ENCODE results near the gene MCOLN1.

The MCOLN1 gene

DNA sequence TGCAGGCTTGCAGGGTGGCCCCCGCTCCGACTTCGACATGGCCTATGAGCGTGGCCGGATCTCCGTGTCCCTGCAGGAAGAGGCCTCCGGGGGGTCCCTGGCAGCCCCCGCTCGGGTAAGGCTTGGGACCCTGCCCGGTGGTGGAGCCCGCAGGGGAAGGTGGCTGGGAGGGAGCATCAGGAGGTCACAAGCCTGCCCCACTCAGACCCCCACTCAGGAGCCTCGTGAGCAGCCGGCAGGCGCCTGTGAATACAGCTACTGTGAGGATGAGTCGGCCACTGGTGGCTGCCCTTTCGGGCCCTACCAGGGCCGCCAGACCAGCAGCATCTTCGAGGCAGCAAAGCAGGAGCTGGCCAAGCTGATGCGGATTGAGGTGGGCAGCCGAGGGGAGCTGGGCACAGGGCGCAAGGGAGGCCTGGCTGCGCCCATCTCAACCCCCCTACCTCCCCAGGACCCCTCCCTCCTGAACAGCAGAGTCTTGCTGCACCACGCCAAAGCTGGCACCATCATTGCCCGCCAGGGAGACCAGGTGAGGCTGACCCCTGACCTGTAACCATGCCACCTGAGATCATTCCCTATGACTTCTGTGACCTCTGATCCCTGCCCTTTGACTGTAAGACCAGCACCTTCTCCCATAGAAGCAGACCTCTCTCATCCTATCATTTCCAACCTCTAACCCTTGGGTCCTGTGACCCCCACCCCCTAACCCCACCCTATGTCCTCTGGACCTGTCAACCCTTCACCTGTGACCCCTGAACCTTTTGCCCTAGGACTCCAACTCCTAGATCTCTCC lies 20.3 kb downstream of the MCOLN1 start:
- DNase-seq (ENCODE audit: low read depth in 2 of 2): no peak

DNA sequence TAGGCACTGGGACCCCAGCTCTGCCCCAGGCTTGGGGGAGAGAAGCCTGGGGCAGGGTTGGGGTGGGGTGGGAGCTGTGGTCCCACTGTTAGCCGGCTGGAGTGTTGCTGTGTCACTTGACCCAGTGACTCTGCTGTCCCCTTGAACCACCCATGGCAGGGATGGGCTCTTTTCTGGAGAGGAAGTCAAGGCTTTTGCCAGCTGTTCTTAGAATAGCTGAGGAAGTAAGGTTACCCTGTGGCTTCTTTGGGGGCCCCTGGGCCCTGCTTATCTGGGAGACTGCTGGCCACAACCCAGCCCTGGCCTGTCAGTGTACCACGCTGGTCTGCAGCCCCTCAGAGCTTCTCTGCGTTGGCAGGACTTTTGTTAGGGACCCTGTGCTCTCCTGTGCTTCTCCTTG lies 22.2 kb downstream of the MCOLN1 start:
- no peak for DNase-seq (ENCODE audit: low read depth in 2 of 2)

DNA sequence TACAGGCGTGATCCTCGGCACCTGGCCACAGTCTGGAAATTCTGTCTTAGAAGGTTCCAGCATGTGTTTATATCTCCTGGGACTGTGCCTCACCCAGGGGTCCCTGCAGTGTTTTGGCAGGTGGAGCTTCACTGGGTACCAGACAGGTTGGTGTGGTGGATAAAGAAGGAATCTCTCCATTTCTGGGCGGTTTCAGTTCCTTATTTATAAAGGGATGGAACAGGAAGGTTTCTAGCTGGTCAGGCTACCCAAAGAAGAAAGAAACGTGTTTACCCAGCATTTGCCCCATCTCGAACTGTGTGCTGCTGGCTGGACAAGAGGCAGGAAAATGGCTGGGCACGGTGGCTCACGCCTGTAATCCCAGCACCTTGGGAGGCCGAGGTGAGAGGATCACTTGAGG lies 22.9 kb downstream of the MCOLN1 start:
- no peak for DNase-seq (ENCODE audit: low read depth in 2 of 2)

DNA sequence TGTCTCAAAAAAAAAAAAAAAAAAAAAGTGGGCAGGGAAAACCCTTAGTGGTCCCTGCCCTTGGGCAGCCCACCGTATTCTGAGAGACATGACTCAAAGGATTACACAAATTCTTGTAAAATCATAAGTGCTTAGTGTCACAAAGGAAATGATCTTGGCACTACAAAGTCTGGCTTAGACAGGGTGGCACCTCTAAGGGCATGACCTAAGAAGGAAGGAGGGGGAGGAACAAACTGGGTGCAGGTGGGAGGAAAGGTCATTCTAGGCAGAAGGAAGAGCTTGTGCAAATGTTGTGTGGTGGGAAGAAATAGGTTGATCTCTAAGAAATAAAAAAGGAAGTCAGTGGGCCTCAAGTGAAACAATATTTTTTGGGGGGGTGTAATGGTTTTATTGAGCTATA lies 23.5 kb downstream of the MCOLN1 start:
- DNase-seq (ENCODE audit: low read depth in 2 of 2): no peak

DNA sequence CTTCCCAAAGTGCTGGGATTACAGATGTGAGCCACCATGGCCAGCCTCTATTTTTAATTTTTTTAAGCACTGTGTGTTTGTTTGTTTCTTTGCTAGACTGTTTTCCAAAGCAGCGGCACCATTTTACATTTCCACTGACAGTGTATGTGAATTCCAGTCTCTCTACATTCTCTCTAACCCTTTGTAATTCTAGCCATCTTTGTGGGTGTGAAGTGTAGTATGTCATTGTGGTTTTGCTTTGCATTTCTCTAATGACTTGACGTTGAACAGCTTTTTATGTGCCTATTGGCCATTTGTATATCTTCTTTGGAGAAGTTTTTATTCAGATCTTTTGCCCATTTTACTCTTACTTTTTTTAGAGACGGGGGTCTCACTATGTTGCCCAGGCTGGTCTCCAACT lies 24.7 kb downstream of the MCOLN1 start:
- DNase-seq (ENCODE audit: low read depth in 2 of 2): no peak

DNA sequence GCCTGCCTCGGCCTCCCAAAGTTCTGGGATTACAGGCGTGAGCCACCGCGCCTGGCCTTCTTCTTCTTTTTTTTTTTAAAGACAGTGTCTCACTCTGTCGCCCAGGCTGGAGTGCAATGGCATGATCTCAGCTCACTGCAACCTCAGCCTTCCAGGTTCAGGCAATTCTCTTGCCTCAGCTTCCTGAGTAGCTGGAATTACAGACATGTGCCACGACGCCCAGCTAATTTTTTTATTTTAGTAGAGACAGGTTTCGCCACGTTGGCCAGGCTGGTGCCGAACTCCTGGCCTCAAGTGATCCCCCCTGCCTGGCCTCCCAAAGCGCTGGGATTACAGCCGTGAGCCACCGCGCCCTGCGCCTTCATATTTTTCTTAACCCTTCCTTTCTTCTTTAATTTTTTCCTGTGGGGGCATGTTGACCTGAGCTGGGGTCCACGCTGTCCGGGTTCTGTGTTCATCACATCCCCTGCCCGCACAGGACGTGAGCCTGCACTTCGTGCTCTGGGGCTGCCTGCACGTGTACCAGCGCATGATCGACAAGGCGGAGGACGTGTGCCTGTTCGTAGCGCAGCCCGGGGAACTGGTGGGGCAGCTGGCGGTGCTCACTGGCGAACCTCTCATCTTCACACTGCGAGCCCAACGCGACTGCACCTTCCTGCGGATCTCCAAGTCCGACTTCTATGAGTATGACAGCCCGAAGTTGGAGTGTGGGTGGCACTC lies 27.2 kb downstream of the MCOLN1 start:
- DNase-seq (ENCODE audit: low read depth in 2 of 2): no peak

DNA sequence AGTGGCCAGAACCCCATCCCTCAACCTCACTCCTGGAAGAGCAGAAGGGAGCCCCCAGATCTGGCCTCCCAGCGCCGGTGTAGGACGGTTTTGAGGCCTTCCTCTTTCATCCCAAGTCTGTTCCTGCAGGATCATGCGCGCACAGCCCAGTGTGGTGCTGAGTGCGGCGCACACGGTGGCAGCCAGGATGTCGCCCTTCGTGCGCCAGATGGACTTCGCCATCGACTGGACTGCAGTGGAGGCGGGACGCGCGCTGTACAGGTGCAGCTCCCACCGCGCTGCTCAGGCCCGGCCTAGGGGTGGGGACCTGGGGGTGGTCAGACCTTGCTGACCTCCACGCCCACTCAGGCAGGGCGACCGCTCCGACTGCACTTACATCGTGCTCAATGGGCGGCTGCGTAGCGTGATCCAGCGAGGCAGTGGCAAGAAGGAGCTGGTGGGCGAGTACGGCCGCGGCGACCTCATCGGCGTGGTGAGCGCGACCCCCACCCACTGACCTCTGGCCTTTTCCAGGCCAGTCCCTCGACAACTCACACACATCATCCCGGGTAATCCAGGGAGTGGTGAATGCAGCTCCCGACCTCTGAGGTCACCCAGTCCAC lies 27.8 kb downstream of the MCOLN1 start:
- no peak for DNase-seq (ENCODE audit: low read depth in 2 of 2)

DNA sequence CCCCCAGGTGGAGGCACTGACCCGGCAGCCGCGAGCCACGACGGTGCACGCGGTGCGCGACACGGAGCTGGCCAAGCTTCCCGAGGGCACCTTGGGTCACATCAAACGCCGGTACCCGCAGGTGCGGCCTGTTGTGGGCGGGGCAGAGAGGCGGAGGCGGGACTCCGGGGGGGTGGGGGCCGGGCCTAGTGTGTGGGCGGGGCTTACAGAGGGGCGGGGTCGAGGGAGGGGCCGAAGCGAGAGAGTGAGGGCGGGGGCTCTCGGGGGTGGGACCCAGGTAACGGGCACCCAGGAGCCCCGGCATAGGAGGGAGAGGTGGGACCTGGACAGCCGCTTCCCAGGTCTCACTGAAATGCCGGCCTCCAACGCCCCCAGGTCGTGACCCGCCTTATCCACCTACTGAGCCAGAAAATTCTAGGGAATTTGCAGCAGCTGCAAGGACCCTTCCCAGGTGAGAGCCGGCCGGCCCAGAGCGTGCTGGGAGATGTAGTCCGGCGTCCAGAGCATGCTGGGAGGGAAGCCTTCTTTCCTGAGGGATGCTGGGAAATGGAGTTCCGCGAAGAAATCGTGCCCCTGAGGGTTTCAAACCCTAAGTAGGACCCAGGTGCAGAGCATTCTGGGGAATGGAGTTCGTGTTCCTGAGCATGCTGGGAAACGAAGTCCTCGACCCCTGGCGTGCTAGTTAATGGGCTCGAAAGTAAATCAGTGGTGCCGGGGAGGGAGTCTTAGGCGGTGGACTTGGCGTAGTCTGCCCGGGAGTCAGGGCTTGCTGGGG lies 28.8 kb downstream of the MCOLN1 start:
- DNase-seq (ENCODE audit: low read depth in 2 of 2): no peak

DNA sequence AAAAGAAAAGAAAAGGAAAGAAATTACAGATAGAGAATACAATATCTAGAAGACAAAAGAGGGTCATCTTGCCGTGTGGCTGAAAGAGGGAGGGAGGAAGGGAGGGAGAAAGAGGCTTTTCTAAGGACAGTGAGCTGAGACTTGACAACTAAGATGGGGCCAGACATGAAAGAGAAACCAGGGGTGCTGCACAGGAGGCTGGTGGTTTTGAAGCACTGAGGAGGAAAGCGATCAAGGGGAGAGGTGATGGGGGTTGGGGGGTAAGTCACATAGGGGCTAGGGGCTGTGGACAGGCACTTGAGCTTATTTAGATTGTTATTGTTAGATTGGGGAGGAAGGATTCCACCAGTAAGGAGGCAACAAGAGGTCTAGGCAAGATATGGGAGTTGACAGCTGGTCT lies 30.4 kb downstream of the MCOLN1 start:
- DNase-seq (ENCODE audit: low read depth in 2 of 2): no peak

DNA sequence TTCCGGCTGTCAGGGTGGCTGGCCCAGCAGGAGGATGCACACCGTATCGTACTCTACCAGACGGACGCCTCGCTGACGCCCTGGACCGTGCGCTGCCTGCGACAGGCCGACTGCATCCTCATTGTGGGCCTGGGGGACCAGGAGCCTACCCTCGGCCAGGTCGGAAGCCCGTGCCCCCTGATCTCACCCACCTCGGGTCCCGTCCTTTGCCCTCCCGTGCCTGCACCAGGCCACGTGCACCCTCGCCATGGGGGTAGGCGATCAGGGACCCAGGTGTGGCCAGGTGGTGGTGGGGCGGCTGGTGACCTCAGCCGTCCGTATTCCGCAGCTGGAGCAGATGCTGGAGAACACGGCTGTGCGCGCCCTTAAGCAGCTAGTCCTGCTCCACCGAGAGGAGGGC lies 32.1 kb downstream of the MCOLN1 start:
- DNase-seq (ENCODE audit: low read depth in 2 of 2): no peak

DNA sequence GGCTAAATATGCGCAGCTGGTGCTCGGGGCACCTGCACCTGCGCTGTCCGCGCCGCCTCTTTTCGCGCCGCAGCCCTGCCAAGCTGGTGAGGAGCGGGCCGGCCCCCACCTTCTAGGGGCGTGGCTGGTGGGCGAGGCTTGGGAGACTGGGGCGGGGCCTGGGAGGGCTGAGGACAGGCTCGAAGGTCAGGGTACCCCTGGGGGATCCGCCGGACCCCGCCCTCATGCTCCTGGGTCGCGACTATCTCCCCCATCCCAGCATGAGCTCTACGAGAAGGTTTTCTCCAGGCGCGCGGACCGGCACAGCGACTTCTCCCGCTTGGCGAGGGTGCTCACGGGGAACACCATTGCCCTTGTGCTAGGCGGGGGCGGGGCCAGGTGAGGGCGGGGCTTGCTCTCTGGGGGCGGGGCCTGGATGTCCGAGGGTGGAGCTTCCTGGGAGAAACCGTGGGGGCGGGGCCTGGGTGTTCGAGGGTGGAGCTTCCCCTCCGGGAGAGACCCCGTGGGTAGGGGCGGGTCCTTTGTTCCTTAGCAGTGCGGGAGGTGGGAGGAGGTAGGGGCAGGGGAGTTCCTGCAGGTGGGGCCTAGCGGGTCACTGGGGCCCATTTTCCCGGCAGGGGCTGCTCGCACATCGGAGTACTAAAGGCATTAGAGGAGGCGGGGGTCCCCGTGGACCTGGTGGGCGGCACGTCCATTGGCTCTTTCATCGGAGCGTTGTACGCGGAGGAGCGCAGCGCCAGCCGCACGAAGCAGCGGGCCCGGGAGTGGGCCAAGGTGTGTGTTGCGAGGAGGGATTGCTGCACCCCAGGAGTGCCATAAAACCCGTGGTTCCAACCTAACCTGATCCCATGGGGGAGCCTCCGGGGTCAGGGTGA lies 32.8 kb downstream of the MCOLN1 start:
- DNase-seq (ENCODE audit: low read depth in 2 of 2): no peak

DNA sequence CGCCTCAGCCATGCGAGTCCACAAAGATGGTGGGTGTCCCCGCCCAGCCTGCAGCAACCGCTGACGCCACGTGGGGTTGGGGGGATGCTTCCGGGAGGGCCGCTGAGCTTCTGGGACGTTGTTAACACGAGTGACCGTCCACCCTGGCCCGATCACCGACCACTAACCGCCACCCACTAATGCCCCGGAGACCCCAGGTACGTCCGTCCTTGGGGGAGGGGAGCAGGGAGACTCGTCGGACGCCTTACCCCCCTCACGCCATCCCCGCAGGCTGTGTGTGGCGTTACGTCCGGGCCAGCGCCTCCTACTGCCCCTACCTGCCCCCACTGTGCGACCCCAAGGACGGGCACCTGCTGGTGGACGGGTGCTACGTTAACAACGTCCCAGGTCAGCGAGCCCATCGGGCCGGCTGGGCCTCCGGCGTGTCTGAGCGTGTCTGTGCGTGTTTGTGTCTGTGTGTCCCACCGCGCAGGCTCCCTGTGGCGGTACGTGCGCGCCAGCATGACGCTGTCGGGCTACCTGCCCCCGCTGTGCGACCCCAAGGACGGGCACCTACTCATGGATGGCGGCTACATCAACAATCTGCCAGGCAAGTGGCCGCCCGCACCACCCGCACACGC lies 34.4 kb downstream of the MCOLN1 start:
- DNase-seq (ENCODE audit: low read depth in 2 of 2): no peak

DNA sequence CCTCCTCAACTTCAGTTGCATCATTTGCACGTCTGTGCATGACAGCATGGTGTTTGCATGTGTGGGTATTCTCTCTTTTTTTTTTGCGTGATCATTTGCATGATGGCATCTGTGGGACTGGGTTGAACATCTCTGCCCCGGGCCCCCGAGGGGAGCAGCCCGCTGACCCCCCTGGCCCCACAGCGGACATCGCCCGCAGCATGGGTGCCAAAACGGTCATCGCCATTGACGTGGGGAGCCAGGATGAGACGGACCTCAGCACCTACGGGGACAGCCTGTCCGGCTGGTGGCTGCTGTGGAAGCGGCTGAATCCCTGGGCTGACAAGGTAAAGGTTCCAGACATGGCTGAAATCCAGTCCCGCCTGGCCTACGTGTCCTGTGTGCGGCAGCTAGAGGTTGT lies 36.2 kb downstream of the MCOLN1 start:
- DNase-seq (ENCODE audit: low read depth in 2 of 2): no peak

DNA sequence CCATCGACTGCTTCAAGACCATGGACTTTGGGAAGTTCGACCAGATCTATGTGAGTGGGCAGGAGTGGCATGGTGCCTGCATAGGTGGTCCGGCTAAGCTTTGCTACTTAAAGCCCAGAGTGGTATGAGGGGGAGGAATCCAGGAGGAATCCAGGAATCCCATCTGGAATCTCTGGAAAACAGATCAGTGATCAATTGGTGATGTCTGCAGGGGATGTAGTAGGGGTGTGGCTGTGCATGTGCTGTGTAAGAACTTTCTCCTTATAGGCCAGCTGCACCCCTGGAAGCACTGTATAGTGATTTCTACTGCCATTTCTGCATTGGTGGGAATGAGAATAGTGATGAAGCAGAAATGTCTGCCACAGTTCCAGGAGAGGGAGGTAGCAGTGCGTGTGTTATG lies 36.7 kb downstream of the MCOLN1 start:
- no peak for DNase-seq (ENCODE audit: low read depth in 2 of 2)

DNA sequence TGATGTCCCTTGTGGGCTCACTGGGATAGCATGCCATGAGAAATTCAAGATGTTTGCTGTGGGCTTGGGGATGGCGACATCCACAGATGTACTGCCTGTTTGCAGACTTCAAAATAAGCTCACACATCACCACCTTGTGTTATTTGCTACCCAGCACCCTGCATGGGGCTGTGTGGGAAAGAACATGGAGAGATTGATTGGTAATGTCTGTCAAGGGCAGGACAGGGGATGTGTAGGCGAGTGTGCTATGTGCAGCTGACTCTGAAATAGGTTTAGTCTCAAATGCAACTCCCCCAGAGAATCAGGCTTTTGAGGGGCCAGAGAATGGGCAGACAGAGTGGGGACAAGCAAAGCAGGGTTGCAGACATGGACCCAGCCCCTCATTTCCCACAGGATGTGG lies 37.8 kb downstream of the MCOLN1 start:
- no peak for DNase-seq (ENCODE audit: low read depth in 2 of 2)

DNA sequence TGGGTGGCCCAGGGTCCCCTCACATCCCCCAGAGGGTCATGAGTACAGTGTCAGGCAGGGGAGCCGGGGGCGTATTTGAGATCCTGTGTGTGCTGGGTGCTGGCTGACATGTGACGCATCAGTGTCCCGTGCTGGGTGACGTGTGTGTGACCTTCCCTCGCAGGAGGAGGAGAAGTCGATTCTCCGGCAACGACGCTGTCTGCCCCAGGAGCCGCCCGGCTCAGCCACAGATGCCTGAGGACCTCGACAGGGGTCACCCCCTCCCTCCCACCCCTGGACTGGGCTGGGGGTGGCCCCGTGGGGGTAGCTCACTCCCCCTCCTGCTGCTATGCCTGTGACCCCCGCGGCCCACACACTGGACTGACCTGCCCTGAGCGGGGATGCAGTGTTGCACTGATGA lies 38.9 kb downstream of the MCOLN1 start:
- no peak for DNase-seq (ENCODE audit: low read depth in 2 of 2)

DNA sequence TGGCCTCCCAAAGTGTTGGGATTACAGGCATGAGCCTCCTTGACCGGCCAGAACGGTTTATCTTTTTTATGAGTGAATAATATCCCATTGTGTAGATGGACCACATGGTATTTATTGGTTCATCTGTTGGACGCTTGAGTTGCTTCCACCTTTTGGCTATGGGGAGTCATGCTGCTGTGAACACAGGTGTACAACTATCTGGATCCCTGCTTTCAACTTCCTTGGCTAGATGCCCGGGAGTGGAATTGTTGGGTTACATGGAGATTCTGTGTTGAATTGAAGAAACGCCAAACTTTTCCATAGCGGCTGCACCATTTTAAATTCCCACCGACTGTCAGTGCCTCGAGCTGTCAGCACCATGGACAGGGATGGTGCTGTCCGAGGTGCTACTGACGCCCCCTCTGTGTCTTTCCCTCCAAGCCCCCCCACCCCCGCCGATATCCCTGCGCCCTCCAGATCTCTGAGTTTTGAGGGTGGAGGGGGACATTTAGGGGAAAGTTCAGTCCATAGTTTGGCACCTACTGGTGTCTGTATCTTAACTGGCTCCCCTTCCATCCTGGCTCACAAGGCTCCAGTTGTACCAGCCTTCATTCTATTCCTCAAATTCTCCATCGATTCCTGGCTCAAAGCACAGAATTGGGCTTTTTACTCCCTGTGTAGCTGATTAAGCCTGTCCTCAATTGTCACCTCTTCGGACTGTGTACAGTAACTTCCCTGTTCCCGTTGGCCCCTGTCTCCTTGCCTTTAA lies 40.4 kb downstream of the MCOLN1 start:
- DNase-seq (ENCODE audit: low read depth in 2 of 2): no peak

DNA sequence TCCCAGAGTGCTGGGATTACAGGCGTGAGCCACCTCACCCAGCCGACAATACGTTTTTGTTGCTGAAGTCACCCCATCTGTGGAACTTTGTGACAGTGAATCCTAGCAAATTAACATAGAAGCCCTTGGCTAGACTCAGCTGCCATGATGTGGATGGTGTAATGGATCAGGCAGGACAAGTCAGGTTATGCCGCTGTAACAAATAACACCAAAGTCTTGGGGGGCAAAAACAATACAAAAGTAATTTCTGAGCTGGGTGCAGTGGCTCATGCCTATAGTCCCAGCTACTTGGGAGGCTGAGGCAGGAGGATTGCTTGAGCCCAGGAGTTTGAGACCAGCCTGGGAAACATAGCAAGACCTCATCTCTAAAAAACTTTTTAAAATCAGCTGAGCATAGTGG lies 42.4 kb downstream of the MCOLN1 start:
- no peak for DNase-seq (ENCODE audit: low read depth in 2 of 2)

DNA sequence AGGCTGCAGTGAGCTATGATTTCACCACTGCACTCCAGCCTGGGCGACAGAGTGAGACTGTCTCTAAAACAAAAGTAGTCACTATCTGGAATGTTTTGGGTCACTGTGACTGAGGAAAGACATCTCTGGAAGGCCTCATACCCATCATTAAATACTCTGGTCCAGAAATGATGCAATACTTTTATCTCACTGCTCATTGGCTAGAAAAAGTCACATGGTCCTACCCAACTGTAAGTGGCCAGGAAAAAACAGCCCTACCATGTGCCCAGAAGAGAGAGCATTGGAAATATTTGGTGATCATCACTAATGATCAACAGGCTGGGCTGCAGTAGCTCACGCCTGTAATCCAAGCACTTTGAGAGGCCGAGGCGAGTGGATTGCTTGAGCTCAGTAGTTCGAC lies 42.9 kb downstream of the MCOLN1 start:
- no peak for DNase-seq (ENCODE audit: low read depth in 2 of 2)

DNA sequence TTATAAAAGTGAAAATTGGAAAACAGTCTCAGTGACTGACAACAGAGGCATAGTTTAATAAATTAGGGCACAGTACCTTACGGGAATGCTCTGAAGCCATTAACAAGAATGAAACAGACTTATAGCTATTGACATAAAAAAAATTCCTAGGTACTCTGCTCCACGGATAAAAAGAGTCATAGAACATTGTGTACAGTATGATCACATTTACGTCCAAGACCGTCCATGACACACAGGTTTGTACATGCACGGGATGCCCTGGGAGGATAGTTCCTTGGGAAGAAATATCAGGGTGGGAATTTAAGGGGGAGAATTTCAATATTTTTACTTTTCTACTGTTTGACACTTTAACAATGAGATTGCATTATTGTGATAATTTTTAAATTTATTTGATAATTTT lies 48.3 kb downstream of the MCOLN1 start:
- no peak for DNase-seq (ENCODE audit: low read depth in 2 of 2)

All from stimulated activated CD4-positive, alpha-beta T cell treated with anti-CD3 and anti-CD28 coated beads, Interleukin-1b, Interleukin-23, amount 100 ng/mL, for 1 hour (primary cell).